ENCODE measurements around the gene LRRC47. TPM values are rescaled to one million over a fixed set of nuclear protein-coding genes. Genes with fewer than 3 reads are reported as not detected.
A peak's percentile ranks its signal among the peaks of the same experiment; 100 is the strongest.

LRRC47 gene
- total RNA-seq, 4 donors from 2014 or later, result 64.2 to 97.2 (median 89.9) TPM

DNA sequence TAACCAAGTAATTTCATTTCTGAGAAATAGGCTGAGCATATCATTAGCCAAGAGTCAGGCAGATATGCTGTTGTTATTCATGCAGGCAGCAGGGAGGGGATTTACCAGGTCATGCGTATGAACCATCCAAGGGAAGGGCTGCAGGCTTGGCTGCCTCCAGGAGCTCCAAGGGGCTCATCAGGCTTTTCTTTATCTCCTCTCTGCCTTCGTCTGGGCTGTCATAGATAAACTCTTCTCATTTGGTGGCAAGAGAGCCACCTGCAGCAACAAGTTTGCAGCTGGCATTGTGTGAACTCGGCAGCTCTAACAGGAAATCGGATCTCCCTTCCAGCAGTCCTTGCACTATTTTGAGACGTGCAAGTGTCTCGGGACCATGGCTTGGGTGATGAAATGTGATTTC is 36.5 kb downstream of the LRRC47 start:
- Histone ChIP-seq H3K27ac (no peak overlapping the region), H3K27me3 (no peaks in the 10 kb centered on the region), H3K36me3 (no peaks in the 10 kb centered on the region), H3K4me3 (no peak overlapping the region), H3K9me3 (no peaks in the 10 kb centered on the region), H3K4me1 (peaks cover 0 to 3% of the 10 kb centered on the region in 2 donors)
- TF ChIP-seq CTCF (IDR thresholded peaks at IDR 0.05 in 4 of 5, conservative IDR thresholded peaks at IDR 0.05 in 1 of 5) (no peak), POLR2A (IDR thresholded peaks at IDR 0.05) (no peak)
- ATAC-seq (peak; percentile 69 to 71), DNase-seq (no peak)
- intact Hi-C loops (cut with DNase I; ENCODE audit: low total_unique reads), result no loop called here
- in situ Hi-C loops (cut with MboI; ENCODE audit: low sequenced_read_pairs in 4 of 4), result no loop called here

DNA sequence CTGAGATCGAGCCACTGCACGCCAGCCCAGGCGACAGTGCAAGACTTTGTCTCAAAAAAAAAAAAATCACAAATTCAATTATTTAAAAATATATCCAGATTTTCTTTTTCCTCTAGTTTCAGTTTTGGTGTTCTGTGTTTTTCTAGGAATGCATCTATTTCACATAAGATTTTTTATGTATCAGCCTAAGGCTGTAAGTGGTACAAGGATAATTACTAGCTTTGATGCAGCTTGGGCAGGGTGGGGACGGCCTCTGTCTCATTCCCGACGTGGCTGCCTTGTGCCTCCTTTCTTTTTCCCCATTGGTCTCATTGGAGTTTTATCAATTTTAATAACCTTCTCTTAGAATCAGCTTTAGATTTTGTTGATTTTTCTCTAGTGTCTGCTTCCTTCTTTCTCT is 37.1 kb downstream of the LRRC47 start:
- ATAC-seq (no peak), DNase-seq (no peak)
- H3K4me3 ChIP-seq, result no peak overlapping the region
- peaks cover 0 to 3% of the 10 kb centered on the region in 2 donors for H3K4me1 ChIP-seq
- in situ Hi-C loops (cut with MboI; ENCODE audit: low sequenced_read_pairs in 4 of 4), result no loop called here
- intact Hi-C loops (cut with DNase I; ENCODE audit: low total_unique reads), result no loop called here
- H3K27me3 ChIP-seq, result no peaks in the 10 kb centered on the region
- H3K27ac ChIP-seq, result no peak overlapping the region
- no peaks in the 10 kb centered on the region for H3K36me3 ChIP-seq
- H3K9me3 ChIP-seq, result no peaks in the 10 kb centered on the region
- TF ChIP-seq CTCF (IDR thresholded peaks at IDR 0.05 in 4 of 5, conservative IDR thresholded peaks at IDR 0.05 in 1 of 5), result no peak
- TF ChIP-seq POLR2A (IDR thresholded peaks at IDR 0.05), result no peak

- no peak for TF ChIP-seq POLR2A (IDR thresholded peaks at IDR 0.05)
- DNase-seq, result no peak
- ATAC-seq, result no peak
- no peaks in the 10 kb centered on the region for H3K9me3 ChIP-seq
- H3K4me1 ChIP-seq, result peaks cover 0 to 3% of the 10 kb centered on the region in 2 donors
- no peaks in the 10 kb centered on the region for H3K36me3 ChIP-seq
- intact Hi-C loops (cut with DNase I; ENCODE audit: low total_unique reads), result no loop called here
- peaks cover 0 to 2% (median 0%) of the 10 kb centered on the region in 3 donors for H3K27me3 ChIP-seq
- in situ Hi-C loops (cut with MboI; ENCODE audit: low sequenced_read_pairs in 4 of 4), result no loop called here
- H3K27ac ChIP-seq, result no peak overlapping the region
- H3K4me3 ChIP-seq, result no peak overlapping the region
Observed at GRCh38 chr1:3756394-3756793, 39.9 kb downstream of the LRRC47 start.

DNA sequence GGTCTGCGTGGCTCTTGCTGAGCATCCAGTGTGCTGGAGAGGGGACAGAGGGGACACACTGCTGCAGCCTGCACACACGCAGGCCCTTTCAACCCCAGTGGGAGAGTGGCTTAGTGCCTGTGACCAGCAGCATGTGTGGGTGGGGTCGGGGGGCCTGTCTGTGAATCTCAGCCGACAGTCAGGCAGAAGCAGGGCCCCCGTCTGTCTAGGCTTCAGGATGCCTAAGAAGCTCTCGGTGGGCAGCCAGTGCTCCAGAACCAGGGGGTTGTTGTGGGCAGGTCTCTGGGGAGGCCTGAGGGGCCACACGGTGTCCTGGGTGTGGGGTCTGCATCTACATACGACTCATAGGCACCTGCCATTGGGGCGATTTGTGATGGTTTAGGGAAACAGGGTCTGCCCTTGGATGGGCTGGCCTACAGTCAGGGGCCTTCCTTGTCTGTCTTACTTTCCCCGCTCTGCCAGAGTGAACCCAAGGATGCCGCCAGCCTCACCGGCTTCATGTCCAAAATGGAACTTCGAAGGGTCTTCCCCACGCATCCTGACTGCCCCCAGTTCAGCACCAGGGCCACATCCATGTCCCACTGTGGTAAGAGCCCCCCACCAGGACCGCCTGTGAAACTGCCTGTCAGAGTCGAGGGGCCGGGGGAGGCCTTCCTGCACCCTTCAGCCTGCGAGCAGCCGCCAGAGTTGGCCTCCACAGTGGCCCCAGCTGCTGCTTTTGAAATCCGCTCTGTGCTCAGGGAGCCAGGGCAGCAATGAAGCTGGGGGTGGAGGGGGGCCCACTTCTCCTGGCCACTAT is 42.4 kb downstream of the LRRC47 start:
- Histone ChIP-seq H3K9me3 (no peaks in the 10 kb centered on the region), H3K27ac (no peak overlapping the region), H3K4me1 (no peaks in the 10 kb centered on the region), H3K4me3 (no peak overlapping the region), H3K27me3 (peaks cover 0 to 2% (median 0%) of the 10 kb centered on the region in 3 donors), H3K36me3 (no peaks in the 10 kb centered on the region)
- TF ChIP-seq POLR2A (IDR thresholded peaks at IDR 0.05), result no peak
- no peak for TF ChIP-seq CTCF (IDR thresholded peaks at IDR 0.05 in 4 of 5, conservative IDR thresholded peaks at IDR 0.05 in 1 of 5)
- in situ Hi-C loops (cut with MboI; ENCODE audit: low sequenced_read_pairs in 4 of 4), result no loop called here
- intact Hi-C loops (cut with DNase I; ENCODE audit: low total_unique reads), result no loop called here
- no peak for DNase-seq
- no peak for ATAC-seq

DNA sequence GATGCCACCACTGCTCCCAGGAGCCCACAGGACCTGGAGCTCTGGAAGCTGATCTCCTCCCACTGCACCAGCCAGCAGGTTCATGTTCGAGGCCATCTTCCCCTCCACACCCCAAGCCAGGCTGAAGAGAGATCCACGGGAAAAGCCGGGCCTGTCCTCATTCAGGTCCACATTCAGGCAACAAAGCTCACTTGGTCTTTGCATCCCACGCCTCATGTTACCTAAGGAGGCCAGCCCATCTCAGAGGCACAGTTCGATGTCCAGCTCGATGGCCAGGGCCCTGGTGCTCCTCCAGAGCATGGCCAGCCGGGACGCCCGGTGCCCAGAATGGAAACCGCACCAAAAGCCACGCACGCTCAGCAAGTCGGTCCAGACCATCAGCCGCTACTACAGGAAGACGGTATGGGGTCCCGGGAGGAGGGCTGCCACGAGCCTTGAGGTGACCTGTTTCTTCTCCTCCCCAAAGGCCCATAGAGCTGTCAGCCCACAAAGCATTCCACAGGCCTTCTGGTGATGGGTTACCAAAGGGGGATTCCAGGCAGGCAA is 43.8 kb downstream of the LRRC47 start, which contains the start of gene CCDC27:
Gene CCDC27 (plus strand): TSS at position 51 of the 546 bp plus-strand sequence. CDS start 32 bp downstream, at position 83.
- Histone ChIP-seq H3K4me3 (no peak within 1 kb of the TSS), H3K36me3 (no peaks in the 10 kb centered on the region), H3K9me3 (no peaks in the 10 kb centered on the region), H3K27me3 (peaks cover 0 to 2% (median 0%) of the 10 kb centered on the region in 3 donors), H3K27ac (no peak within 1 kb of the TSS), H3K4me1 (peaks cover 4% of the 10 kb centered on the region in 2 donors)
- ATAC-seq (no peak), DNase-seq (no peak)
- in situ Hi-C loops (cut with MboI; ENCODE audit: low sequenced_read_pairs in 4 of 4) (no loop called here), intact Hi-C loops (cut with DNase I; ENCODE audit: low total_unique reads) (no loop called here)
- TF ChIP-seq POLR2A (IDR thresholded peaks at IDR 0.05) (no peak), CTCF (IDR thresholded peaks at IDR 0.05 in 4 of 5, conservative IDR thresholded peaks at IDR 0.05 in 1 of 5) (no peak)

Measured in gastrocnemius medialis (tissue), 4 donors.